ENCODE results near the gene CCNL1.
A peak's percentile ranks its signal among the peaks of the same experiment; 100 is the strongest.

CCNL1 gene

DNA sequence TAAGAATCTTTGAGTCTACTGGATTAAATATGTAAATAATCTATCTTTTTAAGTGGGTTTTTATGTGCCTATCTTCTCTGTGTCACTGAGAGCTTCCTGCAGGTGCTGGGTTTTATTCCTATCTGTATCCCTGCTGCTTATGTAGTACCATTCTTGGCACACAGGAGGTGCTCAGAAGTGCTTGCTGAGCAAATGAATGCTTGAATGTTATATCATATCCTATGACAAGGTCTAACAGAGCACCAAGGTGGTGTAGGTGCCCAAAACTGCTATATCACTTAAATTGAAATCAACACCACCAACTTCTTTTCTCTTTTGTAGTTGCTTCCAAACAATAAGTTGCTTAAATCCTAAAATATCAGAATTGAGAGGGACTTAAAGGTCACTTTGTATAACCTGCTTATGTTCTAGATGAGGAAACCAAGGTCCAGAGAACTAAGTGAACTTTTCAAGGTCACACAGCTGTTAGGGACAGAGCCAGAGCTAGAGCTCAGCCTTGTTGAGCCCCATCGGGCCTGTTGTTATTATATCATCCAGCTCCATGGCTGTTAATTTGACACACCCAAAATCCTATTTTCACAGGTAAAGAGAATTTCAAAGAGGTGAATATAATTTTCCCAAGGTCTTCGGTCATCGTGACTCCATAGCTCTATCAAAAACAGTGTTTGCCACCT lies 46.0 kb downstream of the CCNL1 start:
- DNase-seq (ENCODE audit: extremely low spot score), result peak; percentile 27
- TF ChIP-seq LEF1 (IDR thresholded peaks at IDR 0.05; ENCODE audit: borderline replicate concordance), result no peak
- TF ChIP-seq ELF4 (IDR thresholded peaks at IDR 0.05), result no peak
- POLR2A ChIA-PET, result interaction anchor here (2.9 kb wide), 1 partner anchor 25 kb away, joined by 15 read pairs; no protein-coding TSS in a partner anchor
- CTCF ChIA-PET, result no interaction called here

DNA sequence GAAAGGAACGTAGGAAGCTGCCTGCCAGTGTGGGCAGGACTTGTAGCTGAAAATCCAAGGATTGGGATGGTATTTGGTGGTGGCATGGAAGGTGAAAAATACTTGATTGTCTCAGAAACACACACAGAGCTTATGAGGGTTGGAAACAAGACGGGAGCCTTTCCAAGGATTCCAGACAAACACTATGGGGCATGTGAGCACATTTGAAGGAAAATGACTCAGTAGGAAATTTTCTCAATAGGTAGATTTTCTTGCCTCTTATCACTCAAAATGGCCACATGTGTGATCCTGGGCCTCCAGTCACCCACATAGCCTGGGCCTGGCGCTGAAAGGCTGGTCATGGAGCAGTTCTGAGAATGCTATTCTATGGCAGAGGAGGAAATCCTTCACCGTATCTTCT lies 47.4 kb downstream of the CCNL1 start:
- POLR2A ChIA-PET, result interaction anchor here (1.6 kb wide), 1 partner anchor 23 kb away, joined by 3 read pairs; no protein-coding TSS in a partner anchor
- TF ChIP-seq LEF1 (IDR thresholded peaks at IDR 0.05; ENCODE audit: borderline replicate concordance) (no peak), NFRKB (IDR thresholded peaks at IDR 0.05) (no peak), PKNOX1 (IDR thresholded peaks at IDR 0.05) (no peak), FOXM1 (IDR thresholded peaks at IDR 0.05; ENCODE audit: borderline replicate concordance) (no peak), SUZ12 (IDR thresholded peaks at IDR 0.05) (no peak), BHLHE40 (IDR thresholded peaks at IDR 0.05; ENCODE audit: borderline replicate concordance) (no peak), L3MBTL2 (conservative IDR thresholded peaks at IDR 0.05) (no peak), ELF4 (IDR thresholded peaks at IDR 0.05) (no peak), ARNT (IDR thresholded peaks at IDR 0.05) (no peak), FOXA1 (IDR thresholded peaks at IDR 0.05) (no peak), SP1 (IDR thresholded peaks at IDR 0.05) (no peak), HDGF (IDR thresholded peaks at IDR 0.05; ENCODE audit: borderline replicate concordance) (no peak), FOXK2 (IDR thresholded peaks at IDR 0.05) (no peak), TARDBP (IDR thresholded peaks at IDR 0.05) (no peak)
- CTCF ChIA-PET, result no interaction called here

GRCh38 chr3:157111518-157111917 lies 48.4 kb downstream of the CCNL1 start:
- no peak for DNase-seq (ENCODE audit: extremely low spot score)
- ChIA-PET POLR2A (interaction anchor here (1.6 kb wide), 1 partner anchor 22 kb away, joined by 3 read pairs; no protein-coding TSS in a partner anchor), CTCF (interaction anchor here (0.7 kb wide), 1 partner anchor 23 kb away, joined by 3 read pairs; no protein-coding TSS in a partner anchor)
- TF ChIP-seq FOXA1 (IDR thresholded peaks at IDR 0.05), result no peak
- TF ChIP-seq PKNOX1 (IDR thresholded peaks at IDR 0.05), result no peak
- no peak for TF ChIP-seq FOXK2 (IDR thresholded peaks at IDR 0.05)
- TF ChIP-seq BHLHE40 (IDR thresholded peaks at IDR 0.05; ENCODE audit: borderline replicate concordance), result no peak
- TF ChIP-seq TARDBP (IDR thresholded peaks at IDR 0.05), result no peak
- no peak for TF ChIP-seq SP1 (IDR thresholded peaks at IDR 0.05)
- no peak for TF ChIP-seq FOXM1 (IDR thresholded peaks at IDR 0.05; ENCODE audit: borderline replicate concordance)
- TF ChIP-seq SUZ12 (IDR thresholded peaks at IDR 0.05), result no peak
- TF ChIP-seq CTBP1 (IDR thresholded peaks at IDR 0.05; ENCODE audit: borderline replicate concordance), result no peak
- TF ChIP-seq L3MBTL2 (conservative IDR thresholded peaks at IDR 0.05), result no peak
- no peak for TF ChIP-seq LEF1 (IDR thresholded peaks at IDR 0.05; ENCODE audit: borderline replicate concordance)

More for the DNA sequence above, 47.4 kb downstream of the CCNL1 start:
- no peak for DNase-seq (ENCODE audit: extremely low spot score)

GRCh38 chr3:157110761-157111278 lies 49.1 kb downstream of the CCNL1 start:
- ChIA-PET CTCF (no interaction called here), POLR2A (interaction anchor here (1.6 kb wide), 1 partner anchor 22 kb away, joined by 3 read pairs; no protein-coding TSS in a partner anchor)
- no peak for DNase-seq (ENCODE audit: extremely low spot score)
- TF ChIP-seq ARNT (IDR thresholded peaks at IDR 0.05), result no peak
- TF ChIP-seq FOXK2 (IDR thresholded peaks at IDR 0.05), result no peak

DNA sequence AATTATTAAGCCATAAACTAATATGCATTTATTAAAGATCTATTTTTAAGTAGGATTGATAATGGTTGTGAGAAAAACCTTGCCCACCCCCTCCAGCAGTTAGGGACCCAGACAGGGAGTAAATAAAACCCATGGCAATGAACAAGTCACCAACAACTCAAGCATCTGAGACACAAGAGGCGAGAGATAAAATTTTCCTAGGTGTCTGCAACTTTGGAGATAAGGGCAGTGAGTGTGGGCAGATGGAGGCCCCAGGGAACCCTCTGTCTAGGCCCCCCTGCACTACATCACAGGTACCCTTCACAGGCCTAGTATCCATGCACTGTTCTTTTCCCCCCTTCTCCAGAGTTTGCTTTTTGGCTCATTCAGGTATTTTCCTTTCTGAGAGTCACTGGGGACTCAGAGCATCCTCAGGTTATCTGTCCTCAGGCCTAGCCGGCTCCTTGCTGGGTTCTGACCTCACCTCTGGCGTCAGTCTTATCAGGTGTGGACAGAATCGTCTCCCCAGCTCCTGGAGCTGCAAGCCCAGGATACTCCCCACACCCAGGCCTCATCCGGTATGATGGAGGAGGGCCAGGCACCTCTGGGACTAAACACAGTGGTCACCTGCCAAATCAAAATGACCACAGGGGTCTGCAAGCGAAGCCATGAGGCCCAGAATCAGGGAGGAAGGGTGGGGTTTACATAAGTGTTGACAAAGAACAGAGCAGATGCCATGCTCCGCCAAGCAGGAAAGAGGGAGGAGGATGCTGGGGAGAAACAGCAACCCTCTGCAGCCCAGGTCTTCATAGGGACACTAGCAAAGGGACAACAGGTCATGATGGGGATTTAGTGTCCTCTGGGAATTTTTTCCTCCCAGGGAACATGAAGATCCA lies 50.4 kb downstream of the CCNL1 start:
- DNase-seq (ENCODE audit: extremely low spot score), result no peak
- CTCF ChIA-PET, result no interaction called here
- POLR2A ChIA-PET, result no interaction called here
- TF ChIP-seq ELF4 (IDR thresholded peaks at IDR 0.05), result no peak

DNA sequence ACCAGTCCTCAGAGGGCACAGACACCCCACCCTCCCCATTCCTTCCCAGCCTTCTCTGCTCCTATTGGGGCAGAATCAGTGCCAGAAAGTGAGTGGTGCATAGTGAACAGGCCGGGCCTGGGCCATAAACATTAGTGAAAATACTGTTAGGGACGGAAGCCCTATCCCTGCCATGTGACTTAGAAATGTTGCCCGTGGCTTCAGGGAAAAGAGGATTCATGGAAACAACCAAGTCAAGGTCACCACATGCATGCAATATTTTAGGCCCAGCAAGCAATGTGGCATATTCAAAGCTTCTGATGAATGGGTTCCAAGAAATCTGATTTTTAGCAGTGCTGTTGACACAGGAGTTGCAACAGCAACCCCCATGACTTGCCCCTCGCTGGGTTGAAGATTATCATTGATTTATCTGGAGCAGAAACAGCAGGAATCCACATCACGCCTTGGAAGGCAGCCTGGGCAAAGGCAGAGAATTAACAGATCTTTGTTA lies 52.3 kb downstream of the CCNL1 start:
- ChIA-PET CTCF (no interaction called here), POLR2A (no interaction called here)
- TF ChIP-seq L3MBTL2 (conservative IDR thresholded peaks at IDR 0.05), result peak; percentile 59; the same call in 1 of the 2 replicates
- no peak for TF ChIP-seq BHLHE40 (IDR thresholded peaks at IDR 0.05; ENCODE audit: borderline replicate concordance)
- no peak for TF ChIP-seq ARNT (IDR thresholded peaks at IDR 0.05)
- DNase-seq (ENCODE audit: extremely low spot score), result no peak

DNA sequence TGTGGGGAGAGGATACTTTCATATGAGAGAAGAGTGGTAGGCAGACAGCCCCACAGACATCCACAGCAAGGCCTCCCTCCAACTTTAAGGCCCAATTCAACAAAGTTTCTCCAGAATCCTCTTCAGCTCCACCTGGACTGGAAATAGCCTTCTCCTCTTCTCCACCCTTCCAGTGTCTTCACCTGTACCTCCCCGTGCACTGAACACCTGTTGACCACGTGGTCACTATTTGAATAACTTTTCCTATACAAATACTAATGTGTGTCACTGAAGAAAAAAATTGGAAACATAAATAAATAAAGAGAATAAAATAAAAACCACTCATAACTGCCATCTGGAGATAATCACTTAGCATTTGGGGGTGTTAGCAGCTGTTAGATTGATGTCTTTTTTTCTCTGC lies 52.9 kb downstream of the CCNL1 start:
- ChIA-PET CTCF (no interaction called here), POLR2A (interaction anchor here (1.0 kb wide), 1 partner anchor 18 kb away, joined by 3 read pairs; no protein-coding TSS in a partner anchor)
- TF ChIP-seq PKNOX1 (IDR thresholded peaks at IDR 0.05) (no peak), FOXA1 (IDR thresholded peaks at IDR 0.05) (no peak), SUZ12 (IDR thresholded peaks at IDR 0.05) (no peak), FOXM1 (IDR thresholded peaks at IDR 0.05; ENCODE audit: borderline replicate concordance) (no peak), ZNF384 (IDR thresholded peaks at IDR 0.05) (no peak), ARNT (IDR thresholded peaks at IDR 0.05) (no peak), CTBP1 (IDR thresholded peaks at IDR 0.05; ENCODE audit: borderline replicate concordance) (no peak), BHLHE40 (IDR thresholded peaks at IDR 0.05; ENCODE audit: borderline replicate concordance) (no peak), ELF4 (IDR thresholded peaks at IDR 0.05) (no peak), TARDBP (IDR thresholded peaks at IDR 0.05) (no peak), HDGF (IDR thresholded peaks at IDR 0.05; ENCODE audit: borderline replicate concordance) (no peak), FOXK2 (IDR thresholded peaks at IDR 0.05) (no peak), SP1 (IDR thresholded peaks at IDR 0.05) (no peak), NFRKB (IDR thresholded peaks at IDR 0.05) (no peak), LEF1 (IDR thresholded peaks at IDR 0.05; ENCODE audit: borderline replicate concordance) (no peak)
- no peak for DNase-seq (ENCODE audit: extremely low spot score)

All from HEK293T (cell line).